ENCODE data around the gene PODN. TPM values are rescaled to one million over a fixed set of nuclear protein-coding genes. Genes with fewer than 3 reads are reported as not detected.

Gene PODN
- total RNA-seq, 1 donor from 2014 or later = 0.10 TPM

DNA sequence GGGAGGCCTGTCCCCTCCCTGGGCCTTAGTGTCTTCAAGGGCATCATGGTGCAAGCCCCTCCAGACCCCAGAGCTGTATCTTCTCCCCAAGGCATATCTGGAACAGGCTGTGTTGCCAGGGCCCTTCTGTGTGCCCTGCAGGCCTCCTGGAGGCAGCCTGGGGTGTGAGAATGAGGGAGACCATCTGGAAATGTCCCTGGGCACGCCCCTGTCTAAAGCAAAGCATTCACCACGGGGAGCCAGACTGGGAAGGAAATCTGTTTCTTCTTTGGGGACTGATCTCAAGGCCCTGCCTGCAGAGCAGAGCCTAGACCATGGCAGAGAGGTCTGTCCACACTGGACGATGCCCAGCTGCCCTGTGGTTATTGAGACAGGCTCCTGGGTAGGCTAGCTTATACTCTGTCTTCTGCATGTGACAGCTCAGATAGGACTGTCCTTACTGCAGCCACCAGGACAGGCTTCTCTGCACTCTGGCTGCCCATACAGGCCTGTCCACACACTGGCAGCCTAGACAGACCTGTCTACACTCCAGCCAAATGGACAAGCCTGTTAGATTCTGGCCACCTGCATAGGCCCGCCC, 24.6 kb downstream of the PODN start:
- Mint-ChIP-seq H3K27ac (ENCODE audit: unreplicated experiment) (no peak overlapping the region), H3K9me3 (ENCODE audit: unreplicated experiment) (no peaks in the 10 kb centered on the region)

DNA sequence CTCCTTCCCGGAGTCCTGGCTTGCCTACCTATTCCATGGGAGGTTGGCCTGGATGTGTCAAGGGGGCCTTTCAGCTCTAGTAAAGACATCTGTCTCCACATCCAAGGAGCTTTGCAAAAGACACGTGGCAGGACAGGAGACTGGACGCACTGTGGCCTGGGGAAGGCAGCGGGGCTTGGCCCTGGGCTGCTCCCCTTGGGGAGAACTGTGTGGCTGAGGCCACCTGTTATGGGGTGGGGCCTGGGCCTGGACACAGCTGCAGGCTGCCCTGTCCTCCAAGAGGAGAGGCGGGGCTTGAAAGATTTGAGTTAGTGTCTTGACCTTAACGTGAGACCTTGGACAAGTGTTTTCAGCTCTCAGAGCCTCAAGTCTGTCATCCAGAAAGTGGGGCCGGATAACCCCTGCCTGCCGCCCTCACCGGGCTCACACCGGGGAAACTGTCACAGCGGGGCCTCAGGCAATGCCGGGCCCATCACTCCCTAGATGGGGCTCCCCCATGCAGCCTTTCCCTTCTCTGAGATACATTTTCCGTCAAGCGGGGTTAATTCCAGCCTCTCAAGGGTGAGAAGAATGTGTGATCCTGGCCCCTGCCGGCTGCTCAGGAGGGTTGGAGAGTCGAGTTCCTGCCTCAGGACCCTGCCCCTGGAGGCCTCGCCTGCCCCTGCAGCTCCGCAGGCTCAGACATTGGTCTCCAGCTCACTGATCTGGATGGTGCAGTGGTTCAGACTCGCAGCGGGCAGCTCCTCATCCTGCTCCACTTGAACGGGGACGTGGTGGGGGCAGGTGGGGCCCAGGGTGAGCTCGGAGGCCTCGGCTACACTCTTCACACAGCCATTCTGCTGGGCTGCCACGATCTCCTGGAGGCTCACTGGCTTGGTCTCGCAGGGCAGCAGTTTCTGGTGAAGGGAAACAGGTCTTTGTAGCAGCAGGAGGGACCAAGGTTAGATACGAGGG, 25.6 kb downstream of the PODN start:
- no peaks in the 10 kb centered on the region for H3K9me3 Mint-ChIP-seq (ENCODE audit: unreplicated experiment)
- DNase-seq (ENCODE audit: low spot score) = peak; percentile 48
- TF ChIP-seq, protein P1, sequence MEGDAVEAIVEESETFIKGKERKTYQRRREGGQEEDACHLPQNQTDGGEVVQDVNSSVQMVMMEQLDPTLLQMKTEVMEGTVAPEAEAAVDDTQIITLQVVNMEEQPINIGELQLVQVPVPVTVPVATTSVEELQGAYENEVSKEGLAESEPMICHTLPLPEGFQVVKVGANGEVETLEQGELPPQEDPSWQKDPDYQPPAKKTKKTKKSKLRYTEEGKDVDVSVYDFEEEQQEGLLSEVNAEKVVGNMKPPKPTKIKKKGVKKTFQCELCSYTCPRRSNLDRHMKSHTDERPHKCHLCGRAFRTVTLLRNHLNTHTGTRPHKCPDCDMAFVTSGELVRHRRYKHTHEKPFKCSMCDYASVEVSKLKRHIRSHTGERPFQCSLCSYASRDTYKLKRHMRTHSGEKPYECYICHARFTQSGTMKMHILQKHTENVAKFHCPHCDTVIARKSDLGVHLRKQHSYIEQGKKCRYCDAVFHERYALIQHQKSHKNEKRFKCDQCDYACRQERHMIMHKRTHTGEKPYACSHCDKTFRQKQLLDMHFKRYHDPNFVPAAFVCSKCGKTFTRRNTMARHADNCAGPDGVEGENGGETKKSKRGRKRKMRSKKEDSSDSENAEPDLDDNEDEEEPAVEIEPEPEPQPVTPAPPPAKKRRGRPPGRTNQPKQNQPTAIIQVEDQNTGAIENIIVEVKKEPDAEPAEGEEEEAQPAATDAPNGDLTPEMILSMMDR (IDR thresholded peaks at IDR 0.05; ENCODE audit: unreplicated experiment) = no peak
- H3K27ac Mint-ChIP-seq (ENCODE audit: unreplicated experiment) = no peak overlapping the region
- no peak overlapping the region for H3K4me3 Mint-ChIP-seq (ENCODE audit: unreplicated experiment)
- H3K36me3 Mint-ChIP-seq (ENCODE audit: low read depth, unreplicated experiment) = no peaks in the 10 kb centered on the region
- H3K27me3 Mint-ChIP-seq (ENCODE audit: unreplicated experiment) = peaks cover 3% of the 10 kb centered on the region
- peaks cover 9% of the 10 kb centered on the region for H3K4me1 Mint-ChIP-seq (ENCODE audit: unreplicated experiment)

More for the DNA sequence above, 24.6 kb downstream of the PODN start:
- Mint-ChIP-seq H3K4me3 (ENCODE audit: unreplicated experiment) (no peak overlapping the region), H3K36me3 (ENCODE audit: low read depth, unreplicated experiment) (no peaks in the 10 kb centered on the region), H3K4me1 (ENCODE audit: unreplicated experiment) (peaks cover 17% of the 10 kb centered on the region), H3K27me3 (ENCODE audit: unreplicated experiment) (peaks cover 3% of the 10 kb centered on the region)
- DNase-seq (ENCODE audit: low spot score) = no peak
- TF ChIP-seq, protein P1 (IDR thresholded peaks at IDR 0.05; ENCODE audit: unreplicated experiment) = no peak

DNA sequence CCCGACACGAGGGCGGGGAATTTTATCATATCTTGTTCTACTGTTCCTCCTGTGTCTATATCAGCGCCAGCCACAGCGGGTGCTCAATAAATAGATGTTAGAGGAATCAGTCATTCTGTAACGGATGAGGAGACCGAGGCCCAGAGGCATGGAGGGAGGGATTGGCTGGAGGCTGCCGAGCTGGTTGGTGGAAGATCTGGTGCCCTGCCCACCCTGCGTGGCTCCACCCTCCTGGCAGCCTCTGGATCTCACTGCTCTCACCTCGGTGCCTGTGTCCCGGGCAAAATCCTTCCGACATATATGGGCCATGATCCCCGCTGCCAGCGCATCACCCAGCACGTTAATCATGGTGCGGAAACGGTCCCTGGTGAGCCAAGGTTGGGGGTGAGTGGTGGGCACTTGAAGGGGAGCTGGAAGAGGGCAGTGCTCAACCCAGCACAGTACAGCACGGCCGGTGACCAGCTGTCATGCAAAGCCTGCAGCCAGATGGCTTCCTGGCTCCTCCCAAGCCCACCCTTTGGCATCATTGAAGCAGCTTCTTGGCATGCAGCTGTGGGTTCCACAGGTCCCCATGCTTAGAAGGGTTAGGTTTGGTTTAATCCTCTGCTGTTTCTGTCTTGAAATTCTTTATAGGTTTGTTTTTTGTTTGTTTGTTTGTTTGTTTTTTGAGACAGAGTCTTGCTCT, 26.7 kb downstream of the PODN start:
- Mint-ChIP-seq H3K4me1 (ENCODE audit: unreplicated experiment) (no peaks in the 10 kb centered on the region), H3K9me3 (ENCODE audit: unreplicated experiment) (no peaks in the 10 kb centered on the region), H3K4me3 (ENCODE audit: unreplicated experiment) (no peak overlapping the region), H3K36me3 (ENCODE audit: low read depth, unreplicated experiment) (no peaks in the 10 kb centered on the region), H3K27me3 (ENCODE audit: unreplicated experiment) (peaks cover 1% of the 10 kb centered on the region), H3K27ac (ENCODE audit: unreplicated experiment) (no peak overlapping the region)
- no peak for DNase-seq (ENCODE audit: low spot score)
- TF ChIP-seq, protein P1 (IDR thresholded peaks at IDR 0.05; ENCODE audit: unreplicated experiment) = no peak

DNA sequence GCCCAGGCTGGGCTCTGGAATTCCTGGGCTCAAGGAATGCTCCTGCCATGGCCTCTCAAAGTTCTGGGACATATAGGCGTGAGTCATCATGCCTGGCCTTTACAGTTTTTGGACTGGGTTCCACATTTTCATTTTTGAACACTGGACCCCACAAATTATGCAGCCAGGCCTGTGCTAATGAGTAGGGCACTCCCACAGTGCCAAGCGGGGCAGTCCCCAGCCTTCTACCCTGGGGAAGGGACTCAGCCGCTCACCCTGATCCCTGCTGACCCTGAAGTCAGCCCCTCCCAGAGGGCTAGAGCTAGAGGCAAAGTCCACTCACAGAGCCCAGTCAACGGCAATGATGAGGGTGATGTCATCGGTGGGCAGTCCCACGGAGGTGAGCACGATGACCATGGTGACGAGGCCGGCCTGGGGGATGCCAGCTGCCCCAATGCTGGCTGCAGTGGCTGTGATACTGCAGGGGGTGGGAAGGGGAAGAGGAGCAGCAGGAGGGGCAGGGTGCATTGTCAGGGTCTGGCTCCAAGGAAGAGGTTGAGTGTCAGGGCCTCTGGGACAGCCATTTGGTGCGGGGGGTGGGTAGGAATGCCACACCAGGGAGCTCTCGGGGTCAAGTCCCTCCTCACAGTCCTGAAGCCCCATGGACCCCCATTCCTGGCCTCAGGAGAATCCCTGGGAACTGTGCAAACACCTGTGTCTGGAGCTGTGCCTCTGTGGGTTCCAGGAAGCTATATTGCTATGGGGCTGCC, 27.6 kb downstream of the PODN start:
- H3K36me3 Mint-ChIP-seq (ENCODE audit: low read depth, unreplicated experiment) = no peaks in the 10 kb centered on the region
- H3K4me3 Mint-ChIP-seq (ENCODE audit: unreplicated experiment) = no peak overlapping the region
- peaks cover 1% of the 10 kb centered on the region for H3K27me3 Mint-ChIP-seq (ENCODE audit: unreplicated experiment)
- no peak for DNase-seq (ENCODE audit: low spot score)
- TF ChIP-seq, protein P1 (IDR thresholded peaks at IDR 0.05; ENCODE audit: unreplicated experiment) = no peak
- H3K4me1 Mint-ChIP-seq (ENCODE audit: unreplicated experiment) = no peaks in the 10 kb centered on the region
- H3K27ac Mint-ChIP-seq (ENCODE audit: unreplicated experiment) = no peak overlapping the region
- no peaks in the 10 kb centered on the region for H3K9me3 Mint-ChIP-seq (ENCODE audit: unreplicated experiment)
